ENCODE measurements around the gene CHMP2A. TPM values are rescaled to one million over a fixed set of nuclear protein-coding genes. Genes with fewer than 3 reads are reported as not detected.

CHMP2A gene
- total RNA-seq, 2 experiments from 2014 or later: 72.7 to 101 TPM

- Histone ChIP-seq H3K36me3 (ENCODE audit: insufficient read depth, low read length) (peaks cover 15% of the 10 kb centered on the region), H3K79me2 (ENCODE audit: insufficient read depth, low read depth, low read length) (peaks cover 11% of the 10 kb centered on the region; the same call in 1 of the 2 replicates), H3K4me2 (ENCODE audit: low read length) (peak within 1 kb of the TSS; percentile 95), H3K9me3 (ENCODE audit: low read length) (no peaks in the 10 kb centered on the region), H3K4me3 (ENCODE audit: low read depth, low read length, poor library complexity, severe bottlenecking) (peak within 1 kb of the TSS; percentile 87), H3K9me2 (ENCODE audit: insufficient read depth, low read length) (no peaks in the 10 kb centered on the region), H3K27ac (ENCODE audit: low read depth, low read length, poor library complexity, severe bottlenecking) (peak within 1 kb of the TSS; percentile 80), H3K4me1 (ENCODE audit: insufficient read depth, low read length, poor library complexity, severe bottlenecking) (peaks cover 14% of the 10 kb centered on the region), H2AFZ (ENCODE audit: low read length) (peak within 1 kb of the TSS; percentile 86), H4K20me1 (ENCODE audit: insufficient read depth, low read length) (no peaks in the 10 kb centered on the region)
- BruUV-seq (replicated peaks): no TSS peak
- TF ChIP-seq EZH2phosphoT487 (IDR thresholded peaks at IDR 0.05; ENCODE audit: borderline replicate concordance, low read depth, low read length): no peak
- TF ChIP-seq CTCF (conservative IDR thresholded peaks at IDR 0.05; ENCODE audit: low read length): peak; percentile 77
- CTCF ChIA-PET (ENCODE audit: unreplicated experiment): interaction anchor here (0.7 to 1.5 kb wide), 3 partner anchors 24 to 37 kb away, joined by 3 to 7 read pairs (median 3); partner anchors contain the start of gene TRIM28
- intact Hi-C loops (cut with micrococcal nuclease; ENCODE audit: unreplicated experiment): loop anchor here (1.0 to 5.0 kb wide), 6 partner anchors 25 to 337 kb away; partner anchors contain the start of genes TRIM28, ZNF274, ZNF324B and ZNF497
- POLR2A ChIA-PET: interaction anchor here (0.7 to 2.7 kb wide), 6 partner anchors 12 to 193 kb away, joined by 3 to 14 read pairs (median 3); partner anchors contain the start of genes TRIM28 and ZSCAN22
- peak; percentile 98 for DNase-seq (ENCODE audit: low spot score)
Measured at GRCh38 chr19:58519355-58520256, 35.3 kb downstream of the CHMP2A start, which contains the start of gene ZBTB45. TSS of gene ZBTB45 (minus strand) at chr19:58519810. CDS start at chr19:58517673, 2,137 bp downstream.

GRCh38 chr19:58519087-58519354, 35.9 kb downstream of the CHMP2A start:
- Histone ChIP-seq H3K36me3 (ENCODE audit: insufficient read depth, low read length) (peaks cover 18% of the 10 kb centered on the region), H4K20me1 (ENCODE audit: insufficient read depth, low read length) (no peaks in the 10 kb centered on the region), H3K79me2 (ENCODE audit: insufficient read depth, low read depth, low read length) (peaks cover 11% of the 10 kb centered on the region; the same call in 1 of the 2 replicates), H3K4me1 (ENCODE audit: insufficient read depth, low read length, poor library complexity, severe bottlenecking) (peaks cover 15% of the 10 kb centered on the region), H2AFZ (ENCODE audit: low read length) (peak overlapping the region; percentile 86), H3K9me2 (ENCODE audit: insufficient read depth, low read length) (no peaks in the 10 kb centered on the region), H3K9me3 (ENCODE audit: low read length) (no peaks in the 10 kb centered on the region), H3K27ac (ENCODE audit: low read depth, low read length, poor library complexity, severe bottlenecking) (peak overlapping the region; percentile 80), H3K4me2 (ENCODE audit: low read length) (peak overlapping the region; percentile 95), H3K4me3 (ENCODE audit: low read depth, low read length, poor library complexity, severe bottlenecking) (peak overlapping the region; percentile 87)
- ChIA-PET CTCF (ENCODE audit: unreplicated experiment) (no interaction called here), POLR2A (interaction anchor here (2.6 kb wide), 1 partner anchor 61 kb away, joined by 11 read pairs; no protein-coding TSS in a partner anchor)
- TF ChIP-seq CTCF (conservative IDR thresholded peaks at IDR 0.05; ENCODE audit: low read length) (no peak), EZH2phosphoT487 (IDR thresholded peaks at IDR 0.05; ENCODE audit: borderline replicate concordance, low read depth, low read length) (no peak)
- intact Hi-C loops (cut with micrococcal nuclease; ENCODE audit: unreplicated experiment): loop anchor here (1.0 to 5.0 kb wide), 6 partner anchors 25 to 336 kb away; partner anchors contain the start of genes TRIM28, ZNF274, ZNF324B and ZNF497
- no TSS peak for BruUV-seq (replicated peaks)
- peak; percentile 76 for DNase-seq (ENCODE audit: low spot score)

All from OCI-LY7 (cell line).